Measurements from ENCODE around the gene RSAD1.
"Not testable (repeated sequence)": the region's sequence is repeated elsewhere in the genome, so short reads cannot be mapped to it uniquely, and the experiment has no call there.

RSAD1 gene

GRCh38 chr17:50473901-50474300 lies 4.8 kb upstream of the RSAD1 start:
- TF ChIP-seq EZH2phosphoT487 (conservative IDR thresholded peaks at IDR 0.05; ENCODE audit: low read length): no peak
- no peak for TF ChIP-seq CTCF (IDR thresholded peaks at IDR 0.05; ENCODE audit: insufficient read depth, low read length, poor library complexity, severe bottlenecking)
- no peaks in the 10 kb centered on the region for H3K36me3 ChIP-seq (ENCODE audit: low read length)
- H3K9ac ChIP-seq (ENCODE audit: low read length): no peak overlapping the region
- peaks cover 4% of the 10 kb centered on the region for H3F3A ChIP-seq (ENCODE audit: insufficient read depth)
- no peaks in the 10 kb centered on the region for H3K79me2 ChIP-seq (ENCODE audit: insufficient read depth, low read length)
- no peak overlapping the region for H3K4me3 ChIP-seq (ENCODE audit: insufficient read depth, low read length, poor library complexity, severe bottlenecking)
- no peak overlapping the region for H3K4me2 ChIP-seq (ENCODE audit: low read depth, low read length, poor library complexity, severe bottlenecking)
- H3K27ac ChIP-seq (ENCODE audit: low read depth, low read length): no peak overlapping the region
- no peaks in the 10 kb centered on the region for H3K9me3 ChIP-seq (ENCODE audit: insufficient read depth, low read length)
- no peaks in the 10 kb centered on the region for H3K27me3 ChIP-seq (ENCODE audit: low read length)
- H4K20me1 ChIP-seq (ENCODE audit: low read depth, low read length): no peaks in the 10 kb centered on the region
- no peak overlapping the region for H2AFZ ChIP-seq (ENCODE audit: low read depth, low read length, severe bottlenecking)
- H3K9me2 ChIP-seq (replicated peaks; ENCODE audit: insufficient read depth, low read length): no peaks in the 10 kb centered on the region

GRCh38 chr17:50474523-50474922 lies 4.1 kb upstream of the RSAD1 start:
- Histone ChIP-seq H3K9ac (ENCODE audit: low read length) (no peak overlapping the region), H3K9me3 (ENCODE audit: insufficient read depth, low read length) (no peaks in the 10 kb centered on the region), H3K27ac (ENCODE audit: low read depth, low read length) (no peak overlapping the region), H3K36me3 (ENCODE audit: low read length) (no peaks in the 10 kb centered on the region), H4K20me1 (ENCODE audit: low read depth, low read length) (no peaks in the 10 kb centered on the region), H3F3A (ENCODE audit: insufficient read depth) (peaks cover 8% of the 10 kb centered on the region), H3K27me3 (ENCODE audit: low read length) (no peaks in the 10 kb centered on the region), H3K9me2 (replicated peaks; ENCODE audit: insufficient read depth, low read length) (no peaks in the 10 kb centered on the region), H3K4me2 (ENCODE audit: low read depth, low read length, poor library complexity, severe bottlenecking) (no peak overlapping the region), H3K4me3 (ENCODE audit: insufficient read depth, low read length, poor library complexity, severe bottlenecking) (no peak overlapping the region), H2AFZ (ENCODE audit: low read depth, low read length, severe bottlenecking) (no peak overlapping the region), H3K79me2 (ENCODE audit: insufficient read depth, low read length) (no peaks in the 10 kb centered on the region)
- TF ChIP-seq EZH2phosphoT487 (conservative IDR thresholded peaks at IDR 0.05; ENCODE audit: low read length) (no peak), CTCF (IDR thresholded peaks at IDR 0.05; ENCODE audit: insufficient read depth, low read length, poor library complexity, severe bottlenecking) (no peak)

GRCh38 chr17:50475362-50475761 lies 3.3 kb upstream of the RSAD1 start:
- Histone ChIP-seq H3K4me2 (ENCODE audit: low read depth, low read length, poor library complexity, severe bottlenecking) (no peak overlapping the region), H3F3A (ENCODE audit: insufficient read depth) (peaks cover 10% of the 10 kb centered on the region)

GRCh38 chr17:50475775-50476544 lies 2.7 kb upstream of the RSAD1 start:
- not testable (repeated sequence) for H3K9me3 ChIP-seq (ENCODE audit: insufficient read depth, low read length); H2AFZ ChIP-seq (ENCODE audit: low read depth, low read length, severe bottlenecking); H3K27me3 ChIP-seq (ENCODE audit: low read length); H3K9me2 ChIP-seq (replicated peaks; ENCODE audit: insufficient read depth, low read length); H3K4me2 ChIP-seq (ENCODE audit: low read depth, low read length, poor library complexity, severe bottlenecking); H3K79me2 ChIP-seq (ENCODE audit: insufficient read depth, low read length); H4K20me1 ChIP-seq (ENCODE audit: low read depth, low read length); H3K36me3 ChIP-seq (ENCODE audit: low read length); H3K27ac ChIP-seq (ENCODE audit: low read depth, low read length); H3K9ac ChIP-seq (ENCODE audit: low read length); H3K4me3 ChIP-seq (ENCODE audit: insufficient read depth, low read length, poor library complexity, severe bottlenecking)
- H3F3A ChIP-seq (ENCODE audit: insufficient read depth): peaks cover 16% of the 10 kb centered on the region

More at GRCh38 chr17:50475362-50475761, 3.3 kb upstream of the RSAD1 start:
- Histone ChIP-seq H3K79me2 (ENCODE audit: insufficient read depth, low read length) (no peaks in the 10 kb centered on the region), H3K9me3 (ENCODE audit: insufficient read depth, low read length) (no peaks in the 10 kb centered on the region), H2AFZ (ENCODE audit: low read depth, low read length, severe bottlenecking) (no peak overlapping the region), H4K20me1 (ENCODE audit: low read depth, low read length) (no peaks in the 10 kb centered on the region), H3K9me2 (replicated peaks; ENCODE audit: insufficient read depth, low read length) (no peaks in the 10 kb centered on the region), H3K9ac (ENCODE audit: low read length) (no peak overlapping the region), H3K4me3 (ENCODE audit: insufficient read depth, low read length, poor library complexity, severe bottlenecking) (no peak overlapping the region), H3K36me3 (ENCODE audit: low read length) (no peaks in the 10 kb centered on the region), H3K27ac (ENCODE audit: low read depth, low read length) (no peak overlapping the region), H3K27me3 (ENCODE audit: low read length) (no peaks in the 10 kb centered on the region)
- TF ChIP-seq CTCF (IDR thresholded peaks at IDR 0.05; ENCODE audit: insufficient read depth, low read length, poor library complexity, severe bottlenecking): no peak
- TF ChIP-seq EZH2phosphoT487 (conservative IDR thresholded peaks at IDR 0.05; ENCODE audit: low read length): no peak
